Suppressor macrophage treated with lipopolysaccharide for 1 hour (primary cell): ENCODE results near the gene TP53I11.

ENCODE experiments used
- DNase-seq, 3 donors: peaks; one replicate each; pipeline ENCODE4 v3.0.0-alpha.2; 2020 to 2022

TP53I11 gene

DNA sequence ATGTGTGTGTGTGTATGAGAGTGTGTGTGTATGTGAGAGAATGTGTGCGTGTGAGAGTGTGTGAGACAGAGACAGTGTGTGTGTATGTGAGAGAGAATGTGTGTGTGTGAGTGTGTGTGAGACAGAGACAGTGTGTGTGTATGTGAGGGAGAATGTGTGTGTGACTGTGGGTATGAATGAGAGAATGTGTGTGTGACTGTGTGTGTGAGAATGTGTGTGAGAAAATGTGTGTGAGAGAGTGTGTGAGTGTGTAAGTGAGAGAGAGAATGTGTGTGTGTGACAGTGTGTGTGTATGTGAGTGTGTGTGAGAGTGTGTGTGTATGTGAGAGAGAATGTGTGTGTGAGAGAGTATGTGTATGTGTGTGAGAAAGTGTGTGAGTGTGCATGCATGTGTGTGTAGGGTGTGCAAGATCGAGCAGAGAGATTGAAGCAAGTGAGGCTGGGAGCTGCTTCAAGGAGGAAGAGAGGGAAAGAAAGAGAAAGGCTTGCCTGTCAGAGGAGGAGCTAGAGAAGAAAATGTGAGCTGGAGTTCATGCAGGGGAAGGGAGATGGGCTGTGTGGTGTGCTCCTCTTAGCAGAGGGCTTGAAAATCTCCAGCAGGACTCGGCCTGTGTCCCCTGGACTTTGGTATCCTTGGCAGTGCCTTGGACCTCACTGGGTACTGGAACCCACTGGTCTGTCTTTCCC, 27.7 kb upstream of the TP53I11 start:
- DNase-seq: no peak

DNA sequence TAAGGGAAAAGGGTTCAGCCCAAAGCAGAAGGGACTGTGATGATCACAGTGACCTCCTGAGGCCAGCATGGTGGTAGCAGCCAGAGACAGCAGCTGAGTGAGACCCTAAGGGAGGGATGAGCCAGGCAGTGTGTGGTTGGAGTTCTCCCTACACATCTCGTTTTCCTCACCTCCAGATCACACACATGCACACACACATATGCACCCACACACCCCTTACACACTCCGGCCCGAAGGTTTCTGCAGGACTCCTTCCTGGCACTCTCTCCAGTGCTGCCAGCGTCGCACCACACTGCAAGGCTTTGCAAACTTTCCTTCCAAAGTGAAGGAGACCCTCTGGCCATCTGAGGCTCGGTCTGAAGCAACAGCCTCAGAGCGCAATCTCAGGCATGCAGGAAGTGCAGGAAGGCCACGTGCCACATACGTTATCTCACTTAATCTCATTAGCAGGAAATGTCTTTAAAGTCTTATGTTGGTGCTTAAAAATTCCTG, 26.9 kb upstream of the TP53I11 start:
- peak in 1 of 3 donors; percentile 17 for DNase-seq

DNA sequence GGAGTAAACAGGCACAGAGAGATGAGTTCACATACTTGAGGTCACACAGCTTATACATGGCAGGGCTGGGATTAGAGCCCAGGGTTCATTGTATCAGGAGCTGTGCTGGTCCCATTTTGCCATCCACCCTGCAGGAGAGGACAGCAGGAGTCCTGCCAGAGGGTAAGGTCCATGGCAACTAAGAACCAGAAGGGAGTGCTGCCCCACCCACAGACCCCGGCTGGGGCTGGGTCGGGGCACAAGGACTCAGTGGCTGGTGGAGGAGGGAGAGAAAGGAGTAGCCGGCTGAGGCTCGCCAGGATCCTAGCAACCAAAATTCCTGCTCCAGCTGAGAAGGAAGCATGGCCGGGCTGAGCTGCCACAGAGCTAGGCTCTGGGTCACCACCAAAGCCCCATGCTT, 25.9 kb upstream of the TP53I11 start:
- no peak for DNase-seq

DNA sequence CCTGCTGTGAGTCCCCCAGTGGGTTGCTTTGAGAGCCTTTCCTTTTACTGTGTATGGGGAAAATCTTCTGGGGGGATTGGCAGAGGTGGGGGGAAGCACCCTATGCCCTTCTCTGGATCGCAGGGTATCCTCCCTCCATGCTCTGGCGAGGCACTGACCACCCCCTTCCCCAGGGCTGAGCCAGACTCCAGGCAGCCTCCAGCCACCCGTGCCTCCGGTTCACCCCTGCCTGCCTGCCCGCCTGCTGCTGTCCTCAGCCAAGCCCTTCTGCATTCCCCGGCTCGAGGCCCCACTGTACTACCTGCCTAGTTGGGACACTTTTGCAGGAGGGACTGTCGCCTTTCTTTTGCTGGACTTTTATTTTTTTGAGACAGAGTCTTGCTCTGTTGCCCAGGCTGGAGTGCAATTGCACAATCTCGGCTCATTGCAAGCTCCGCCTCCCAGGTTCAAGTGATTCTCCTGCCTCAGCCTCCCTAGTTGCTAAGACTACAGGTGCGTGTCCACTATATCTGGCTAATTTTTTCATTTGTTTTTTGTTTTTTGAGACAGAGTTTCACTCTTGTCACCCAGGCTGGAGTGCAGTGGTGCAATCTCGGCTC, 23.8 kb upstream of the TP53I11 start:
- no peak for DNase-seq

DNA sequence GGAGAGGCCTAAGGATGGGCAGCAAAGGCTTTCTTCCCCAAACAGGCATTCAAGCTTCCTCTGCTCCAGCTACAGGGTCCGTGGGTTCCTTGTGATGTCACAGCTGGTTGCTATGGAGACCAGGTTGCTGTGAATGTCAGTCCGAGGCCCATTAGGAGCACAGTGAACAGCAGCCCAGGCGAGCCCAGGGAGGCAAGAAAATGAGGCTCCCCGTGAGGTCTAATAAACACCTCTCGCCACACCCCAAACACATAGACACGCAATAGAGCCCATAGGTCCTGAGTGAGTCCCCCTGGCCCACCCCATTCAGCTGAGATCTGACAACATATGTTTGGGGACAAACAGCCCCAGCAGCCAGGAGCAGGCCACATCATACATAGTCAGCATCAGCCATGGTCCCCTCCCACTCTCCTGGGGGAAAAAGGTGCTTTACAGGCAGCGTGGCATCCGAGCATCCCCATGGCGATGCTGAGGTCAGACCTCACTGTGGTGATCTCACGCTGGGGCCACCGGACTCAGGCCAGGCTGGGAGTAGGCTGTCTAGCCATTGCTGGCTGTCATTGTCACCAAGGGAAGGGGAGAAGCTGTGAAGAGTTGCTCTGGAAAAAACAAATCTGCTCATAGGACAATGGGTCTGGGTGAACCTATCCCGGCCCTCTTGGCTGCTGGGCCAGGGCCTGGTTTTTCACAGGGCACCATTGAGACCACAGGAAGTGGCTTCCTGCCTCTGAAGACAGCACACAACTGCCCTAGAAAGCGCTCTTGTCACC, 23.1 kb upstream of the TP53I11 start:
- no peak for DNase-seq

DNA sequence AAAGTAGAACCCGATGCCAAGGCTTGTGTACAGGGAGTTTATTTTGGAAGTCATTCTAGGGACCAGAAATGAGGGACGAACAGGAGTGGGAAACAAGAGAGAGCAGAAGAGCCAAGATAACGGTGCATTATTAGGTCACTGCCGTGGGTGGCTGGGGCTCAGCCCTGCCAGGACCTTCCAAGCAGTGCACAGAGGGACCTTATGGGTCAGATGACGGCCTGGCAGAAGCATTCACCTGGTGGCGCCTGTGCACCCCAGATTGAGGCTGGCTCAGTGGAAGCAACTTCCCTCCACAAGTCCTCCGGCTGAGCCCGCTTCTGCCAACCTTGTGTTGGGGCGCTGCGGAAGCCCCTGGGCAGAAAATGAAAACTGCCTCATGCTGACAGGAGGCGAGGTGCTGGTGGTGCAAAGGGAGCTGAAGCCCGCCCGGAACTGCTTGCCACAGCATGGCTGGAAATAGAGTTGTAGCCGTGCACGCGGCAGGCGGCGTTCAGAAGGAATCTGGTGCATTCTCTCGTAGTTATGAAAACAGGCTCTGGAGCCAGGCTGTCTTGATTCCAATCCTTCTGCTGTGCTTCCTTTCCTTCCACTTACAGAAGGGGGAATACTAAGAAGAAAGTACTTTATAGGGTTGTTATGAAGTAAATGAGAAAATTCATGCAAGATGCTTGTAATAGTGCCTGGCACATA, 22.2 kb upstream of the TP53I11 start:
- no peak for DNase-seq

DNA sequence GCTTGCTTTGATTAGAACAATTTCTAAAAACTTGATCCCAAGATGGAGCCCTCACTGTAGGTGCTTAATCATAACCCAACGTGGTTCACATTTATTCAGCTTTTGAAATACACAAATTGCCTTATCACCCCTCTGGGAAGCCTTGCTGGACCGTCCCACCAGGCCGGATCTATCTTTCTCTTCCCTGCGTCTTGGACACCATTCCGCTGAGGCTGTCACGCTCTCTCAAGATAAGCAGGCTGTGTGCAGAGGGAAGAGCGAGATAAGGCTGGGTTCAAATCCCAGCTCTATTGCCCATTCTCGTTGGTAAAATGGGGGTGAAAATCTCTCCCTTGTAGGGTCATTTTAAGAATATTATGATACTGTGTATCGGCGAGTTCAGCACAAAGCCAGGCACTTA, 20.5 kb upstream of the TP53I11 start:
- DNase-seq: no peak

DNA sequence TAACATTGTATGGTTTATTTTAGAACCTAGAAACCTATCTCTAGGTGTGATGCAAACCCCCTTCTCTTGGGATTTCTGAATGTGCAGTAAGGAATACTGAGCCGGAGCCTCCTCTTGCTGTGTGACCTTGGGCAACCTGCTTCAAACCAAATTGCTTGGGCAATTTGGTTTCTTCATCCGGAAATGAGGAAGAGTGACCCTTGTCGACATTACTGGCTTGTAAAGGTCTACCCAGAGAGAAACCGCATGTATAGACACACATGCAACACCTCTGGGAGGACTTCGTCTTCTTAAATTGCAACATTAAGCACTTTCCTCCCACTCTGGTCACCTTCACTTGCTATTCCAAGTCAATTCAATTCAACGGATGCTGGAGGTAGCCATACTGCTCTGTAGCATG, 19.6 kb upstream of the TP53I11 start:
- peak in 1 of 3 donors; percentile 38 for DNase-seq

DNA sequence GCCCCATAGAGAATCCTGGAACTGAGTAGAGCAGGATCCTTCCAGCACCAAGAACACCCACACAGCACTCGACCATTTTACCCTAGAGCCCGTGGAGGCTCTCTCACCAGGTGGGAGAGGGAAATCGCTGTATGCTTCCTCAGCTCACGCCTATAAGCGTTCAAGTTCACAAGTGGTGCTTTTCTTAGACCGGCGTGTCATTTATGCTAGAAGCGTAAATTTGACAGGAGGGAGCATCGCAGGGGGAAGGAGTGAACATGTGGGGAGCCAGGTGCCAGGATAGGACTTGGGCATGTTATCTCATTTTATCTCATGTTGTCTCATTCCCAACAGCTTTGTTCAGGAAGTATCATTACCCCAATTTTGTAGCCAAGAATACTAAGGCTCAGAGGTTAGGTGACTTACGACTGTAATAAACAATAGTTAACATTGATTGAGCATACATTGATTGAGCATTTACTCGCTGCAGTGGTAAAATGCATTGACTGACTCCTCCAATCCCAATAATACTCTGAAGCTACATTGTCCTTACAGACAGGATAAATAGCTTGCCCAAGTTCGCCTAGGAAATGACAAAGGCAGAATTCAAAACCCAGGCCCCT, 19.1 kb upstream of the TP53I11 start:
- DNase-seq: no peak

DNA sequence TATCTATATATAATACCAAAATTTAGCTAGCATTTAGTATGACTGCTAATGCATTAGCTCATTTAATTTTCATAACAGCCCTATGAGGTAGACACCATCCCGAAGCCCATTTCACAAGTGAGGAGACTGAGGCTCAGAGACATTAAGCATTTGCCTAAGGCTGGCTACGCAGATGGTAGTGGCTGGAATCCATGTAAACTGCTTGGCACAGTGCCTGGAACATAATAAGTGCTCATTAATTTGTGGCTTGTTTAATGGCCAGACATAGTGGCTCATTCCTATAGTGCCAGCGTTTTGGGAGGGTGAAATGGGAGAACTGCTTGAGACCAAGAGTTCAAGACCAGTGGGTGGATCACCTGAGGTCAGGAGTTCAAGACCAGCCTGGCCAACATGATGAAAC, 17.8 kb upstream of the TP53I11 start:
- no peak for DNase-seq

DNA sequence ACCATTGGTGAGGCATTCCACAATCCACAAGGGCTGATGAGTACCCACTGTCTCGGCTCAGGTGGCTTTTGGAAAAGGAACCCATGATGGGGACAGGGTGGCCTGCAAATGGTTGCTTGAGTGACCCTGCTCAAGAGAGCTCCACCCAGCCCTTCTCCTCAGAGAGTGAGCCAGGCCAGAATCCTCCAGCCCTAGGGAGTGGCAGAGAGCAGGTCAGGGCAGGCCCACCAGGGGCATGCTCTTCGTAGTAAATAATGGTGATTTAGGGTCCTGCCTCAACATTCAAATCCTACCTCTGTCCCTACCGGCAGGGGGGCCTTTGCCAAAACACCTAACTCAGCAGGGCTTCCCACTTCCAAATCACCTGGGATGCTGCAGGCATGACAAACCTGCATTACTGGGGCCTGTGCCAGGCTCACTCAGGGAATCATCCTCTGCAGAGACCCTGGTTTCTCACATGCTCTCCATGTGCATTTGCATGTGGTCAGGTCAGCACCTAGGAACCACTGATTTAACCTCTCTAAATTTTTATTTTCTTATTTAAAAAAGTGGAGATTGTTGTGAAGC, 17.3 kb upstream of the TP53I11 start:
- no peak for DNase-seq

DNA sequence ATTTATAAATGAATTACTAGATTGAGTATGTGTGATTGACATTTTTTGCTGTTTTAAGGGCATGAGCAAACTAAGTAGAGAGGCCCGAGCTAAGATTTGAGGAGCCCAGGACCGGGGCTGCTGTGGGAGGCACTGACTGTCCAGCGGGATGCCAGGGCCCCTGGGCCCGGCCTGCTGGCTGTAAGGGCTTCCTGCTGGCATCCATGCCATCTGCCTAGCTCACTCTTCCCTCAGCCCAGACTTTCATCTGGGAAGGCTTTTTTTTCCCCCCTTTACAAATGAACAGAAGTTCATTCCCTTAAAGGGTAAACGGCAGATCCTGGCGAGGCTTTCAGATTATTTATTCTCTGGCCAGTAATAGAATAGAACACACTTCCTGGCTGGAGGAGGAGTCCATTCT, 16.0 kb upstream of the TP53I11 start:
- DNase-seq: no peak

DNA sequence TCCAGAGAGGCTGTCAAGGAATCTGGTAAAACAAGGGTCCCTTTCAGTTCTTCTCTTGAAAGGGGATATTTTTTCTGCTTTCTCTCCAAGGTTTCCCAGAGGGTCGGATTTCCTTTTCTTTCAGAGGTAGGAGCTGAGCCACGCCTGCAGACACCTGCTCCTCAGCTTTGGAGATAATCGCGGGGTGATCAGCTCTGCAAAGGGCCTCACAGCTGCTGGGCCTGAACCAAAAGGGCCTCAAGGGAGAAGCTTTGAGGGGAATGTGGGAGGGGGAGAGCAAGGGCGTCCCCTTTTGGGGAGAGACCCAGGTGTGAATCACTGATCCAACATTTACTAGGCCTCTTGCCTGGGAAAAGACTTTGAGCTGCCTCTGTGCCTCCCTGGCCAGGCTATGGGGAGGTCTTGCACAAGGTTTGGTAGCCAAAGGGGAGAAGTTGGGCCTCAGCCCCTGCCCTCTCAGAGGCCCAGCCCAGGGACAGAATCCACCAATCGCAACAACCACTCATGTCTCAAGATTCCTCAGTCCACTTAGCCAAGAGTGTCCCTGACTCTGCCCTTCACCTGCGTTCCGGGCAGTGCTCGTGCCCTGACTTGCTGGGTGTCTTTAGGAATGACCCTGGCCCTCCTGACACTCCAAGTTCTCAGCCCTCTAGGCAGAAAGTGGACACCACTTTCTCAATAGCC, 14.0 kb upstream of the TP53I11 start:
- no peak for DNase-seq

DNA sequence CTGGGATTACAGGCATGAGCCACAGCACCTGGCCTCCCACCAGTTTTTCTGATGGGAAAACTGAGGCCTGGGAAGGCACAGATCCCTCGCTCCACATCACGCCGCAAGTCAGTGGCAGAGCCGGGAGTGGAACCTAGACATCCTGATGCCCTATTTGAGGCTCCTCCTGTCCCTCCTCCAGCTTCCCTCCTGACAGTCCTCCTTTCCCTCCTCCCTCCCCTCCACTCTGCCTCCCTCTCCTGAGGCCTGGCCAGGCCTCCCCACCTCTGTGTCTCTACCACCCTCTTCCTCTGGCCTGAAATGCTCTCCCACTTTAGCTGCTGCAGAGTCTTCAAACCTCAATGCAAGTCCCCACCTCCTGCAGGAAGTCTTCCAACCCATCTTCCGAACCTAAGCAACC, 13.3 kb upstream of the TP53I11 start:
- no peak for DNase-seq

DNA sequence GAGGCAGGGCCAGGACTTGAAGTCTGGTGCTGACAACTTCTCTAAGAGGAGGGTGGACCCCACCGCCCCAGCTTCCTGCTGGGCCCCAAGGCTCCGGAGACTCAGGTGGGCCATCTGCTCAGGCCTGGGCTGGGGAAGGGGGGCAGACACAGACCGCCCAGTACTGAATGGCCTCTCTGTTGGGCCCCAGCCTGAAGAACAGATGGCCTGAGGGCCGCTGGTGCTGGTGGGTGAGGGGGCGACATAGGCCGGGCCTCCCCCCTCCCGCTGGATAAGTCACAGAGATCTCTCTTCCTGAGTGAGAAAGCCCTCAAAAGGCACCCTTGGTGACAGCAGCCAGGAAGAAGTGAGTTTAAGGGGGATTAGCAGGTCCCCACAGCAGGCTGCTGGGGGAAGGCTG, 12.5 kb upstream of the TP53I11 start:
- DNase-seq: no peak

DNA sequence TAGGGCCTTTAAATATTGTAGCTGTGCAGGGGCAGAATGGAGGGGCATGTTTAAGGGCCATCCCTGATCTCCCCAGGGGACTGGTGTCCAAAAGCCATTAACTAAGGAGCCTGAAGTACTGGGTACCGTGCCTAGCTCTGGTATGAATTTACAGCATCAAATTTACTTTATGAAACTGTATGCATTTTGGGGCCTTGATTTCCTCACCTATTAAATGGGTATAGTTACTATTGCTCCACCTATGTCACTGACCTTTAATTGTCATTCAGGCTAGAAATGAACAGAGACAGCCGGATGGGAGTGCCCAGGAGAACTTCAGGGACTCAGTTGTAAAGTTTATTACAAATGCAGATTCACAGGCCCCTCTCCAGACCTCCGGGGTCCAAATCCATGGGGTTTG, 11.8 kb upstream of the TP53I11 start:
- DNase-seq: no peak

DNA sequence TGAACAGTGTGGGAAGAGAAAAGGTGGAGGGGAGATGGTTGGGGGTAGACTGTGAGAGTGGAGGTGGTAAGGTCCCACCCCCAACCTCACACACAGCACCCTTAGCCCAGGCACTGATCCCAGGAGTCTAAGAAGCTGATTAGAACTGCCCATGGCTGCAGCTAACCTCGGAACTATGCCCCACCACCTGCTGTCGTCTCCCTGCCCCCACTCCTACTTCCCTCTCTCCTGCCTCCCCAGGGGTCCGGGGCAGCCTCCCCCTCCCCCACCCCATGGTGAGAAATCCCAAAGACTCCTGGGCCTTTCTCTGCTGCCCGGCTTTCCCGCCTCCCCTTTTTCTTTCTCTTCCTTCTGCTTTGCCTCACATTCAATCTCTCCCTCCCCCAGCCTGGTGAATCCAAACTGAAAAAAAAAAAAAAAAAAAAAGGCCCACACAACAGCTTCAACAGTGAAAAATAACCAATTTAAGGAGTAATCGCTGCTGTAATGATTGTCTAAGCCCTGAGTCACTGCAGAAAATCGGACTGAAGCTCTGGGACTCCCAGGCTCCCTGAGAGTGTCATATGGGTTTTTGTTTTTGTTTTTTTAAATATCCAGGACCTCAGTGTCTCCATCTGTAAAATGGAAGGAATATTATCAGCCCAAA, 9.6 kb upstream of the TP53I11 start:
- peak in 1 of 3 donors; percentile 40 for DNase-seq

DNA sequence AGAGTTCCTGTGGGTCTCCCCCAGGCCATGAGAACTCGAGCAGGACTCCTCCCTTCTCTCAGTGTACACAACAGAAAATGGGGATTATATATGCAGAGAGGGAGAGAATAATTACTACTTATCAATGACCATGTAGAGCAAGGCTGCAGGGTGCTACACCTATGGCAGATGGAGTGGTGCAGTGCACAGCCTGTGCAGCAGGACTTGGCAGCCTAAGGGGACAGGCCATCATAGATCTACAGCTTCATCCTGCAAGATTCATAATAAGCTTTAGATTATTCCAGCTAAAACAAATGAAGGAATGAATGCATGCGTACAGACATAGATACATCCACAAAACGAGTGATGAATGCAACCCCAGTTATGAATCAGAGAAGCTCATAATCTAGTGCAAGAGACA, 8.4 kb upstream of the TP53I11 start:
- no peak for DNase-seq

DNA sequence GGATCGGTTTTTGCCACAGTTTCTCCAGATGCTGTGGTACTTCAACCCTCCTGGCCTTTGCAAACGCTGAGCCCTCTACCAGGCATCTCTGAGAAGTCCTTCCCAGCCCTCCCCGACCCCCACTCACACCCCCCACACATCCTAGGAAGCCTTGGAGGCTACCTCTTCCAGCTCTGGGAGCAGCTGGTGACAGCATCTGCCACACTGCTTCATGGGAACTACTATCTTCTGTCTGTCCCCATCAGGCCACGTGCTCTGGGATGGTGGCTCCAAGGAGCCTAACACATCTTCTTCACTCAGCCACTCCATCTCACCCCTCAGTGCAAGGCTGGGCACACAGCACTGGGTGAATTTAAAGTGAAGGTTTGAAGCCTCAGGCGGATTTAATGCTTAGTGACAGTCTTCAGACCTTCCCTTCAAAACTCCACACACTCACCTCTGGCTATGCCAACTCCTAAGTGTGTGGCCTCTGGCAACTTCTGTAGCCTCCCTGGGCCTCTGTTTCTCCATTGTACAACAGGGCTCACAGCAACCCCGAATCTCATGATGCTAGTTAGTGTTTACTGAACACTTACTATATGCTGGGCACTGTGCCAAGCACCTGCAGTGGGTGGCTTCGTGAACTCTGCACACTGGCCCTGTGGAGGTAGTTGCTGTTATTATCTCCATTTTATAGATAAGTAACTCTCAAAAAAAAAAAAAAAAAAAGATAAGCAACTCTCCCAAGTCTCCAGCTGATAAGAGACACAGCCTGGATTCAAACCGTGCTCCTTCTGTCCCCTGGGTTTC, 7.3 kb upstream of the TP53I11 start:
- no peak for DNase-seq

DNA sequence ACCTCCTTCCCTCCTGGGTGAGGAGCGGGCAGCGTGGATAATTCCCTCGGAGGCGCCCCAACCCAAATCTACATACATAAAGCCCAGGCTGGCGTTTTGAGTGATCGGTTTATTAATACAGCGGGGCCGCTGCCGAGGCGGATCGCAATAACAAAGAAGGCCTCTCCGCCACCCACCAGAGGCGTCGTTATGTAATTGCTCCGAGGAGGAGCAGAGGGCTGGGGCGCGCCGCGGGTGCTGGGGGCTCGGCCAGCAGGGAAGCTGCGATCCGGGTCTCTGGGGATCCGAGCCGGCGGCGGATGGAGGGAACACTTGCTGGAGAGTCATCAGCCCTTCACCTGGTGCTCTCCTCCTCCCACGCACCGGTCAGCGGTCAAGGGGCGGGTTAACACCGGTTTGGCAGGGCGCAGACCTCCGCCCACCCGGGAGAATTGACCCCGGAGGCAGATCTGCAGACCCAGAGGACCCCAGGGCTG, 6.4 kb upstream of the TP53I11 start:
- no peak for DNase-seq
